Stimulated activated CD4-positive, alpha-beta T cell treated with anti-CD3 and anti-CD28 coated beads, TNF-alpha, amount 100 ng/mL, for 1 hour (primary cell): Measurements from ENCODE around the gene BSND.

Source experiments
- DNase-seq, 3 donors: peaks; one replicate each; pipeline ENCODE4 v3.0.0-alpha.2; 2020; ENCODE audit warnings: low read depth in 3 of 3, low spot score in 1 of 3

The BSND gene

DNA sequence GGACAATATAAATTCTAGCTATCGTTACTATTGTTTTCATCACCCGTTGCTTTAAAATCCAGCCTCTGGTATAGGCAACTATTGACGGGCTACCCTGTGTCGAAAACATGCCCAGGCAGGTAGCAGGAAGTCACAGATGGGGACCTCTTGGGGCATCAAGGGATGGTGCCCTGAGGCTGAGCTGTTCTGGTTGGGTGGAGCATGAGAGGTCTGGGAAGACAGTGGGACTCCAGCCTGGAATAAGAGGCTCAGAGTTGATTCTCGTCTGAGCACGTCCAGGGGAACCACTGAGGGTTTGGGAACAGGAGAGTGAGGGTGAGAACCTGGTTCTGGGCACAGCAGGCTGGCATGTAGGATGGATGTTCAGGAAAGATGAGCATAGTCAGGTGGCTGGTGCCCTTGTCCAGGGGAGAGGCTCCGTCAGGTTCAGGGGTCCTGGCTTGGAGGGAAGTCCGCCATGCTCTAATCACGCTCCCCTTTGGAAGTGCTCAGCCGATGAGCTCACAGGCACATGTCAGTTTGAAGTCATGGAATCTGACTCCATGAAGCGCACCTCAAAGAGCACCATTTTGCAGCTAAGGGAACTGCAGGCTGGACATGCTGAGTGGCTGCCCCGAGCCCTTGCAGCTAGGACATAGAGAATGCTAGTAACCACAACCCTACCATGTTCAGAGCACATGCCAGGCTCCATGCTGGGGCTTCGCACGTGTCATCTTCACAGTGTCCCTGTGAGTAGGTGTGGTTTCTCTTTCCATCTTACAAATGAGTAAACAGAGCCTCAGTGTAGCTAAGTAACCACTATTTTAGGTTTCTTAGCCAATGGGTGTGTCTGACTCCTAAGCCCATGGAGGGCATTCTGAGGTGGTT is 61.6 kb downstream of the BSND start:
- DNase-seq = no peak

DNA sequence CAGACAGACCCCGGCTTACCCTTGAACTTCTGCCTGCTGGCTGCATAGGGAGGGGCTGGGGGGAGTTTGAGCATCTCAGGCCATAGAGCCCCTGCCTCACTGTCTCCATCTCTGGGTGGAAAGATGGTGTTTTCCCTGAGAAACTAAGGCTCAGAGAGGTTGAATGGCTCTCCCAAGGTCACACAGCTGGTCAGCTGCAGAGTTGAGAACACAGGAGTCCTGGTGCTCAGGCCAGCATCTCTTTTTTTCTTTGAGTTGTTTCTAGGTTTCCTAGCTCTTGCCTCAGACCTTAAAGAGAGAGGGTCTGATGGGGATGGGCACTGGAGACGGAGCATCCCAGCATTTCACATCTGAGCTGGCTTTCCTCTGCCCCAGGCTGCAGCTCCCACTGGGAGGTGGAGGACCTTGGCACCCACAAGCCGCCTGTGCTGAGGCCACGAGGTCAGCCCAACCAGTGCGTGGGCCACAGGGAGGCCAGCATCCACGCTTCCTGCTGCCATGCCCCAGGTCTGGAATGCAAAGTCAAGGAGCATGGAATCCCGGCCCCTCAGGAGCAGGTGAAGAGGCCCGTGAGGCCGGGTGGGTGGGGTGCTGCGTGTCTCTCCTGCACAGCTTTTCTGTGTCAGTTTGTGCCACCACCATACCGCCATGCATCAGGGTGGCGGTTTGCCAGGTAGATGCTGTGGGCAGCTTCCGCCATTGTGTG is 62.4 kb downstream of the BSND start:
- DNase-seq = no peak
